ENCODE results near the gene TLCD3B.

The TLCD3B gene

GRCh38 chr16:29993903-29994599 is 37.0 kb downstream of the TLCD3B start:
- no peak for ATAC-seq
- TF ChIP-seq GLIS3 (CRISPR knock-in tag; IDR thresholded peaks at IDR 0.05) (no peak), ZNF8 (CRISPR knock-in tag; IDR thresholded peaks at IDR 0.05) (no peak), ARNTL (CRISPR knock-in tag; IDR thresholded peaks at IDR 0.05; ENCODE audit: borderline replicate concordance, low read depth) (no peak), POU6F1 (CRISPR knock-in tag; IDR thresholded peaks at IDR 0.05; ENCODE audit: borderline replicate concordance, low read depth) (no peak), TCF4 (CRISPR knock-in tag; IDR thresholded peaks at IDR 0.05; ENCODE audit: borderline replicate concordance) (no peak), PPARA (CRISPR knock-in tag; IDR thresholded peaks at IDR 0.05; ENCODE audit: borderline replicate concordance) (no peak), TSHZ2 (CRISPR knock-in tag; IDR thresholded peaks at IDR 0.05) (no peak), CSDC2 (CRISPR knock-in tag; IDR thresholded peaks at IDR 0.05) (no peak), OSR1 (CRISPR knock-in tag; IDR thresholded peaks at IDR 0.05) (no peak), ZNF565 (CRISPR knock-in tag; conservative IDR thresholded peaks at IDR 0.05; ENCODE audit: low read depth) (no peak), ISL1 (CRISPR knock-in tag; IDR thresholded peaks at IDR 0.05) (no peak), ZFP3 (CRISPR knock-in tag; IDR thresholded peaks at IDR 0.05) (no peak), CSRNP3 (CRISPR knock-in tag; IDR thresholded peaks at IDR 0.05) (no peak), ZFP30 (CRISPR knock-in tag; IDR thresholded peaks at IDR 0.05) (no peak), CREB5 (CRISPR knock-in tag; IDR thresholded peaks at IDR 0.05; ENCODE audit: low read depth) (no peak), SNAI2 (CRISPR knock-in tag; IDR thresholded peaks at IDR 0.05) (no peak), PATZ1 (CRISPR knock-in tag; IDR thresholded peaks at IDR 0.05; ENCODE audit: borderline replicate concordance) (no peak), ESRRG (CRISPR knock-in tag; IDR thresholded peaks at IDR 0.05) (no peak), ZNF70 (CRISPR knock-in tag; IDR thresholded peaks at IDR 0.05) (no peak), TOX (CRISPR knock-in tag; IDR thresholded peaks at IDR 0.05; ENCODE audit: borderline replicate concordance) (no peak)

GRCh38 chr16:29993191-29993902 is 37.7 kb downstream of the TLCD3B start:
- no peak for ATAC-seq
- no peak for TF ChIP-seq ISL1 (CRISPR knock-in tag; IDR thresholded peaks at IDR 0.05)
- TF ChIP-seq CSRNP3 (CRISPR knock-in tag; IDR thresholded peaks at IDR 0.05), result no peak
- no peak for TF ChIP-seq TOX (CRISPR knock-in tag; IDR thresholded peaks at IDR 0.05; ENCODE audit: borderline replicate concordance)
- TF ChIP-seq ZFP3 (CRISPR knock-in tag; IDR thresholded peaks at IDR 0.05), result no peak
- TF ChIP-seq ZFP30 (CRISPR knock-in tag; IDR thresholded peaks at IDR 0.05), result no peak
- no peak for TF ChIP-seq ZNF565 (CRISPR knock-in tag; conservative IDR thresholded peaks at IDR 0.05; ENCODE audit: low read depth)
- TF ChIP-seq PPARA (CRISPR knock-in tag; IDR thresholded peaks at IDR 0.05; ENCODE audit: borderline replicate concordance), result no peak
- no peak for TF ChIP-seq OSR1 (CRISPR knock-in tag; IDR thresholded peaks at IDR 0.05)

Data from SK-N-SH treated with all-trans-retinoic acid at 6 μM for 48 hours (cell line).